Loucy (cell line): ENCODE measurements around the gene NCOA6.

ENCODE experiments used
- H2AFZ ChIP-seq: fragments of 200-600 bp; sonication (generic); 2 replicates; pipeline ENCODE4 v1.6.0; 2016; ENCODE audit warnings: antibody characterized with exemption, mild to moderate bottlenecking, low read length, moderate library complexity
- H3F3A ChIP-seq: fragments of 200-600 bp; 2 replicates; pipeline ENCODE4 v1.6.0; 2016; ENCODE audit warnings: antibody characterized with exemption, low read depth, mild to moderate bottlenecking
- H3K27me3 ChIP-seq: fragments of 200-600 bp; sonication (generic); 2 replicates; pipeline ENCODE4 v1.6.1; 2014; ENCODE audit warnings: low read length, mild to moderate bottlenecking; ENCODE audit not compliant: insufficient read depth, poor library complexity, severe bottlenecking
- H3K36me3 ChIP-seq: fragments of 200-600 bp; sonication (generic); 2 replicates; pipeline ENCODE4 v1.6.1; 2016; ENCODE audit warnings: low read length; ENCODE audit not compliant: insufficient read depth
- H3K4me1 ChIP-seq: fragments of 200-600 bp; sonication (generic); 2 replicates; pipeline ENCODE4 v1.5.1; 2014; ENCODE audit warnings: low read length, mild to moderate bottlenecking; ENCODE audit not compliant: insufficient read depth, poor library complexity, severe bottlenecking
- H3K4me2 ChIP-seq: fragments of 200-600 bp; sonication (generic); 2 replicates; pipeline ENCODE4 v1.6.0; 2014; ENCODE audit warnings: antibody characterized with exemption, low read length, low read depth, mild to moderate bottlenecking; ENCODE audit not compliant: poor library complexity, severe bottlenecking
- H3K4me3 ChIP-seq: fragments of 200-600 bp; sonication (generic); 2 replicates; pipeline ENCODE4 v1.5.1; 2014; ENCODE audit warnings: low read length, mild to moderate bottlenecking, mixed read lengths; ENCODE audit not compliant: poor library complexity, severe bottlenecking
- H3K79me2 ChIP-seq: fragments of 200-600 bp; sonication (generic); 2 replicates; pipeline ENCODE4 v1.6.1; 2014; ENCODE audit warnings: low read length; ENCODE audit not compliant: insufficient read depth
- H3K9ac ChIP-seq: fragments of 200-600 bp; sonication (generic); 2 replicates; pipeline ENCODE4 v1.6.0; 2014; ENCODE audit warnings: mild to moderate bottlenecking, low read depth, low read length, moderate library complexity; ENCODE audit not compliant: poor library complexity, severe bottlenecking
- H3K9me2 ChIP-seq: fragments of 200-600 bp; sonication (generic); replicated peaks from 2 replicates; pipeline ENCODE4 v1.6.1; 2016; ENCODE audit warnings: low read depth, low read length, mixed read lengths
- H3K9me3 ChIP-seq: fragments of 200-600 bp; sonication (generic); 2 replicates; pipeline ENCODE4 v1.6.1; 2014; ENCODE audit warnings: mild to moderate bottlenecking, antibody characterized with exemption, low read length, low read depth; ENCODE audit not compliant: insufficient read depth
- H4K20me1 ChIP-seq: fragments of 200-600 bp; sonication (generic); 2 replicates; pipeline ENCODE4 v1.6.0; 2014; ENCODE audit warnings: antibody characterized with exemption, low read length, mild to moderate bottlenecking; ENCODE audit not compliant: insufficient read depth, poor library complexity, severe bottlenecking
- CTCF ChIP-seq: fragments of 200-600 bp; sonication (generic); conservative IDR thresholded peaks from 2 replicates; pipeline ENCODE4 v1.5.1; 2014; ENCODE audit warnings: mild to moderate bottlenecking, antibody characterized with exemption, low read length
- EZH2phosphoT487 ChIP-seq: fragments of 200-600 bp; IDR thresholded peaks from 2 replicates; pipeline ENCODE4 v1.6.1; 2018; ENCODE audit warnings: antibody characterized with exemption, mild to moderate bottlenecking, moderate library complexity, borderline replicate concordance

Gene NCOA6

DNA sequence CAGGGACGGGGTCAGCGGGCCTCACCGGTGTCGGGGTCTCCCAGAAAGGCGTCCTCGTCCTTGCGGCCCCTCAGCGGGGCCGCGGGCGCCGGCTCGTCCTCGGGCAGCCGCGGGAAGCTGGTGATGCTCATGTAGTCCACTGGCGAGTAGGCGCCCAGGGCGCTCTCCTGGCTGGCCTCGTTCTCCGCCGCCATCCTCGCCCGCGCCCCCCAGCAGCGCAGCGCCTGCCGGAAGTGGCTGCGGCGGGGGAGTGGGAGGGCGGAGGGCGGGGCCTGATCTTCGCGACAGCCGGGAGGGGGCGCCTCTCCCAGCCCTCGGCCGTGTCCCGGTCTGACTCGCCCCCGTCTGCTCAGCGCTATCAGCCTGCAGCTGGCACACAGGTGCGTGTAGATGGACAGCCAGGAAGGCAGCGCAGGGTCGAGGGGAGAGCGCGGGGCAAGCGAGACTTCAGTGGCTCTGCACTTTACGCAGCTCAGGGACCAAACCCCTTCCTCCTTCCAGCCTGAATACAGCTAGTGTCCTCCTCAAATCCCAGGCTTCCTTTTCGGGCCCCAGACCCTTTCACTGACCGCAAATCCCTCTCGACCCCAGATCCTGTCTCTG lies 47.3 kb upstream of the NCOA6 start, which contains the start of gene GGT7:
Gene GGT7, minus strand, starts transcription at position 235 of the 603 bp plus-strand sequence. Its CDS starts 41 bp downstream, at position 194.
- Histone ChIP-seq H4K20me1 (no peaks in the 10 kb centered on the region), H3K27me3 (no peaks in the 10 kb centered on the region)

GRCh38 chr20:34871966-34872621 lies 46.6 kb upstream of the NCOA6 start:
- peak overlapping the region; percentile 71 for H3K9ac ChIP-seq
- no peaks in the 10 kb centered on the region for H3F3A ChIP-seq
- peaks cover 13% of the 10 kb centered on the region; the same call in 1 of the 2 replicates for H3K79me2 ChIP-seq
- no peaks in the 10 kb centered on the region for H3K36me3 ChIP-seq
- H3K4me1 ChIP-seq = peaks cover 37% of the 10 kb centered on the region
- no peaks in the 10 kb centered on the region for H3K9me3 ChIP-seq
- TF ChIP-seq CTCF = no peak
- no peak for TF ChIP-seq EZH2phosphoT487
- H3K9me2 ChIP-seq = no peaks in the 10 kb centered on the region
- peak overlapping the region; percentile 73 for H3K4me3 ChIP-seq
- H4K20me1 ChIP-seq = no peaks in the 10 kb centered on the region
- no peaks in the 10 kb centered on the region for H3K27me3 ChIP-seq
- peak overlapping the region; percentile 90 for H3K4me2 ChIP-seq
- H2AFZ ChIP-seq = peak overlapping the region; percentile 78

More for the DNA sequence above, 47.3 kb upstream of the NCOA6 start, which contains the start of gene GGT7:
- H3K4me2 ChIP-seq = peak within 1 kb of the TSS; percentile 90
- peaks cover 39% of the 10 kb centered on the region for H3K4me1 ChIP-seq
- peak within 1 kb of the TSS; percentile 78 for H2AFZ ChIP-seq
- no peaks in the 10 kb centered on the region for H3F3A ChIP-seq
- H3K36me3 ChIP-seq = no peaks in the 10 kb centered on the region
- H3K79me2 ChIP-seq = peaks cover 13% of the 10 kb centered on the region; the same call in 1 of the 2 replicates
- no peaks in the 10 kb centered on the region for H3K9me3 ChIP-seq
- H3K9me2 ChIP-seq = no peaks in the 10 kb centered on the region
- peak within 1 kb of the TSS; percentile 71 for H3K9ac ChIP-seq
- peak within 1 kb of the TSS; percentile 73 for H3K4me3 ChIP-seq
- TF ChIP-seq CTCF (peak; percentile 55), EZH2phosphoT487 (no peak)

DNA sequence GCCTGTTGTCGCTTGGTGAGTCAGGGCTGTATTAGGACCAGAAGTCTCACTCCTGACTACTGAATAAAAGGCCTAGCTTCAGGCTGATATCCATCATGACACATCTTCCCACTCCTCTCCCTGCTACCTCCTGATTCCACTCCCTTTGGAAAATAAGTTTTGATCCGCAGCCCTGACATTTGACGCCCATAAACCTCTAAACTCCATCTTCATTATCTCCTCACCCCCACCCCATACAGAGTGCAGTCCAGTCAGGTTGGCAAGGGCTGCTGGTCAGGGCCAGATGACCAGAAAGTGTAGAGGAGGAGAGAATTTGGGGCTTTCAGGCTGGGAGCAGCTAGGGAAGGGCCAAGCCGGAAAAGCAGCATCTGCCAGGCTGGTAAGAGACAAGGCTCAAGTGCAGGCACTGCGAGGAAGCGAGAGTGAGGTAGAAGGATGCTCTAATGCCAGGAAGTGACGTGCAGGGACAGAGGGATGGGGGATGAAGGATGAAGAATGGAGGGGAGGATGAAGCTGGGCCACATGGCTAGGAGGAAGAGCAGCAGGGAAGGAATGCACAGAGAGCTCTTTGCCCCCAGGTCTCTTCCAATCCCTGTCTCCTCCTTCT lies 46.0 kb upstream of the NCOA6 start:
- Histone ChIP-seq H3K9me3 (no peaks in the 10 kb centered on the region), H3K79me2 (peaks cover 13% of the 10 kb centered on the region; the same call in 1 of the 2 replicates), H2AFZ (no peak overlapping the region), H4K20me1 (no peaks in the 10 kb centered on the region), H3K9ac (peak overlapping the region; percentile 71), H3K4me1 (peaks cover 31% of the 10 kb centered on the region), H3K27me3 (no peaks in the 10 kb centered on the region), H3F3A (no peaks in the 10 kb centered on the region), H3K36me3 (no peaks in the 10 kb centered on the region), H3K9me2 (no peaks in the 10 kb centered on the region), H3K4me2 (peak overlapping the region; percentile 90), H3K4me3 (peak overlapping the region; percentile 73)
- TF ChIP-seq CTCF = no peak
- no peak for TF ChIP-seq EZH2phosphoT487
